Suppressor macrophage treated with lipopolysaccharide for 4 hours (primary cell): ENCODE measurements around the gene TWIST2.

Experiments
- DNase-seq: peaks from one replicate; pipeline ENCODE4 v3.0.0-alpha.2; 2020

The TWIST2 gene

GRCh38 chr2:238875101-238875470, 27.2 kb downstream of the TWIST2 start:
- DNase-seq, result no peak

- no peak for DNase-seq
Measured at GRCh38 chr2:238875471-238876231, 27.8 kb downstream of the TWIST2 start.

GRCh38 chr2:238876232-238876630, 28.3 kb downstream of the TWIST2 start:
- DNase-seq, result no peak

- no peak for DNase-seq
Measured at GRCh38 chr2:238878051-238878735, 30.3 kb downstream of the TWIST2 start.

- no peak for DNase-seq
Measured at GRCh38 chr2:238879043-238879442, 31.2 kb downstream of the TWIST2 start.

GRCh38 chr2:238879621-238880377, 31.9 kb downstream of the TWIST2 start:
- no peak for DNase-seq

- DNase-seq, result no peak
Measured at GRCh38 chr2:238881353-238882081, 33.6 kb downstream of the TWIST2 start.

GRCh38 chr2:238882082-238882755, 34.3 kb downstream of the TWIST2 start:
- DNase-seq, result no peak

- no peak for DNase-seq
Measured at GRCh38 chr2:238883421-238883901, 35.6 kb downstream of the TWIST2 start.

GRCh38 chr2:238884122-238884811, 36.4 kb downstream of the TWIST2 start:
- no peak for DNase-seq

- DNase-seq, result no peak
Measured at GRCh38 chr2:238884812-238885408, 37.0 kb downstream of the TWIST2 start.

- no peak for DNase-seq
Measured at GRCh38 chr2:238886453-238887094, 38.7 kb downstream of the TWIST2 start.

- DNase-seq, result no peak
Measured at GRCh38 chr2:238887616-238888015, 39.7 kb downstream of the TWIST2 start.

GRCh38 chr2:238888781-238889180, 40.9 kb downstream of the TWIST2 start:
- no peak for DNase-seq

GRCh38 chr2:238890131-238890530, 42.2 kb downstream of the TWIST2 start:
- no peak for DNase-seq

- no peak for DNase-seq
Measured at GRCh38 chr2:238890618-238891456, 43.0 kb downstream of the TWIST2 start.

- DNase-seq, result no peak
Measured at GRCh38 chr2:238891457-238892203, 43.7 kb downstream of the TWIST2 start.

- no peak for DNase-seq
Measured at GRCh38 chr2:238892204-238892500, 44.3 kb downstream of the TWIST2 start.

GRCh38 chr2:238892796-238893195, 44.9 kb downstream of the TWIST2 start:
- no peak for DNase-seq
